Fibroblast of villous mesenchyme (primary cell): Measurements from ENCODE around the gene PACSIN1. TPM values are rescaled to one million over a fixed set of nuclear protein-coding genes. Genes with fewer than 3 reads are reported as not detected.
A peak's percentile ranks its signal among the peaks of the same experiment; 100 is the strongest.

ENCODE experiments used
- DNase-seq: peaks from one replicate; pipeline ENCODE4 v3.0.0-alpha.2; 2010; ENCODE audit warnings: low read depth
- H3K4me3 ChIP-seq: 2 replicates; pipeline ENCODE4 v1.5.1; 2011; ENCODE audit warnings: low read depth, mild to moderate bottlenecking, low read length
- CTCF ChIP-seq: IDR thresholded peaks from 2 replicates; pipeline ENCODE4 v1.5.1; 2012; ENCODE audit warnings: low read depth, mild to moderate bottlenecking, low read length; ENCODE audit not compliant: insufficient read depth
- total RNA-seq: library from RNA; depleted of rRNA; stranded (reverse); fragments of >200 nt; gene quantifications from 2 replicates; pipeline ENCODE4 v1.2.3, GENCODE V29; 2012

PACSIN1 gene
- total RNA-seq, 1 donor, result under 0.01 TPM

- TF ChIP-seq CTCF, result no peak
- DNase-seq, result no peak
These were observed 72.2 kb downstream of the PACSIN1 start for GRCh38 chr6:34537922-34538550.

GRCh38 chr6:34538581-34538980 is 72.7 kb downstream of the PACSIN1 start:
- no peak overlapping the region for H3K4me3 ChIP-seq
- DNase-seq, result no peak
- no peak for TF ChIP-seq CTCF

More at GRCh38 chr6:34537922-34538550, 72.2 kb downstream of the PACSIN1 start:
- H3K4me3 ChIP-seq, result no peak overlapping the region

- no peak for TF ChIP-seq CTCF
- no peak overlapping the region for H3K4me3 ChIP-seq
- no peak for DNase-seq
These were observed 73.3 kb downstream of the PACSIN1 start for GRCh38 chr6:34539181-34539580.

- no peak for DNase-seq
- H3K4me3 ChIP-seq, result no peak overlapping the region
- no peak for TF ChIP-seq CTCF
These were observed 74.3 kb downstream of the PACSIN1 start for GRCh38 chr6:34540222-34540621.

- TF ChIP-seq CTCF, result no peak
- no peak for DNase-seq
- H3K4me3 ChIP-seq, result no peak overlapping the region
These were observed 75.0 kb downstream of the PACSIN1 start for GRCh38 chr6:34540841-34541240.

- H3K4me3 ChIP-seq, result no peak overlapping the region
- no peak for TF ChIP-seq CTCF
- DNase-seq, result peak; percentile 29
These were observed 77.5 kb downstream of the PACSIN1 start for GRCh38 chr6:34543421-34543820.

- TF ChIP-seq CTCF, result no peak
These were observed 78.3 kb downstream of the PACSIN1 start for GRCh38 chr6:34544052-34544604.

More at GRCh38 chr6:34544052-34544604, 78.3 kb downstream of the PACSIN1 start:
- DNase-seq, result no peak
- no peak overlapping the region for H3K4me3 ChIP-seq
